Endothelial cell (in vitro differentiated cells): ENCODE results near the gene DIP2C. TPM values are rescaled to one million over a fixed set of nuclear protein-coding genes. Genes with fewer than 3 reads are reported as not detected.
"Not testable (repeated sequence)": the region's sequence is repeated elsewhere in the genome, so short reads cannot be mapped to it uniquely, and the experiment has no call there.

Experiments used
- DNase-seq: peaks from one replicate; pipeline ENCODE4 v3.0.0; 2021; ENCODE audit warnings: low spot score
- H3K27ac Mint-ChIP-seq: one replicate; pipeline ENCODE4 v1.8.0; 2021; ENCODE audit warnings: mixed read lengths, inconsistent platforms; ENCODE audit not compliant: unreplicated experiment
- H3K27me3 Mint-ChIP-seq: one replicate; pipeline ENCODE4 v1.8.0; 2021; ENCODE audit warnings: mild to moderate bottlenecking, moderate library complexity, mixed read lengths, inconsistent platforms; ENCODE audit not compliant: unreplicated experiment
- H3K36me3 Mint-ChIP-seq: one replicate; pipeline ENCODE4 v1.8.0; 2021; ENCODE audit warnings: mild to moderate bottlenecking, low read depth, mixed read lengths, inconsistent platforms; ENCODE audit not compliant: unreplicated experiment
- H3K4me1 Mint-ChIP-seq: one replicate; pipeline ENCODE4 v1.8.0; 2021; ENCODE audit warnings: mild to moderate bottlenecking, mixed read lengths, inconsistent platforms; ENCODE audit not compliant: unreplicated experiment
- H3K4me3 Mint-ChIP-seq: one replicate; pipeline ENCODE4 v1.8.0; 2021; ENCODE audit warnings: mild to moderate bottlenecking, mixed read lengths, inconsistent platforms; ENCODE audit not compliant: unreplicated experiment
- H3K9me3 Mint-ChIP-seq: one replicate; pipeline ENCODE4 v1.8.0; 2021; ENCODE audit warnings: mixed read lengths, inconsistent platforms; ENCODE audit not compliant: unreplicated experiment
- CTCF ChIP-seq: fragments of 200-600 bp; sonication (generic); IDR thresholded peaks from one replicate; pipeline ENCODE4 v1.5.0; 2021; ENCODE audit warnings: antibody characterized with exemption; ENCODE audit not compliant: unreplicated experiment
- total RNA-seq: library from RNA; stranded (reverse); fragmentation: NEBNext Ultra II Directional; extraction: Animal tissue kit (Norgen Biotek cat#: 25700); gene quantifications from one replicate; pipeline ENCODE4 v1.2.1, GENCODE V29; 2021; ENCODE audit not compliant: unreplicated experiment

The DIP2C gene
- total RNA-seq, 1 donor from 2014 or later = 13.1 TPM

- Mint-ChIP-seq H3K27me3 (peaks cover 21% of the 10 kb centered on the region), H3K4me1 (no peaks in the 10 kb centered on the region), H3K36me3 (peaks cover 24% of the 10 kb centered on the region), H3K27ac (no peak overlapping the region), H3K4me3 (no peak overlapping the region), H3K9me3 (no peaks in the 10 kb centered on the region)
- DNase-seq = no peak
- no peak for TF ChIP-seq CTCF
These were observed 340.4 kb downstream of the DIP2C start for GRCh38 chr10:349081-349480.

- DNase-seq = no peak
- TF ChIP-seq CTCF = no peak
- H3K27me3 Mint-ChIP-seq = peaks cover 23% of the 10 kb centered on the region
- H3K4me1 Mint-ChIP-seq = no peaks in the 10 kb centered on the region
- no peak overlapping the region for H3K4me3 Mint-ChIP-seq
- H3K9me3 Mint-ChIP-seq = no peaks in the 10 kb centered on the region
- peaks cover 24% of the 10 kb centered on the region for H3K36me3 Mint-ChIP-seq
- no peak overlapping the region for H3K27ac Mint-ChIP-seq
These were observed 341.0 kb downstream of the DIP2C start for GRCh38 chr10:348456-348855.

- peaks cover 22% of the 10 kb centered on the region for H3K36me3 Mint-ChIP-seq
- not testable (repeated sequence) for H3K27ac Mint-ChIP-seq, H3K4me3 Mint-ChIP-seq, DNase-seq, H3K4me1 Mint-ChIP-seq, H3K9me3 Mint-ChIP-seq
- H3K27me3 Mint-ChIP-seq = peaks cover 23% of the 10 kb centered on the region
These were observed 341.7 kb downstream of the DIP2C start for GRCh38 chr10:347774-348173.

GRCh38 chr10:347190-347589 lies 342.3 kb downstream of the DIP2C start:
- Mint-ChIP-seq H3K36me3 (peaks cover 20% of the 10 kb centered on the region), H3K27me3 (peaks cover 23% of the 10 kb centered on the region)
- H3K4me3 Mint-ChIP-seq, H3K27ac Mint-ChIP-seq, H3K9me3 Mint-ChIP-seq, DNase-seq, H3K4me1 Mint-ChIP-seq: not testable (repeated sequence)

- H3K27ac Mint-ChIP-seq = no peak overlapping the region
- no peak for DNase-seq
- peaks cover 20% of the 10 kb centered on the region for H3K36me3 Mint-ChIP-seq
- TF ChIP-seq CTCF = no peak
- no peaks in the 10 kb centered on the region for H3K9me3 Mint-ChIP-seq
- no peak overlapping the region for H3K4me3 Mint-ChIP-seq
- H3K4me1 Mint-ChIP-seq = no peaks in the 10 kb centered on the region
- peaks cover 16% of the 10 kb centered on the region for H3K27me3 Mint-ChIP-seq
These were observed 344.8 kb downstream of the DIP2C start for GRCh38 chr10:344582-345200.

- H3K27me3 Mint-ChIP-seq = peaks cover 12% of the 10 kb centered on the region
- H3K4me3 Mint-ChIP-seq = no peak overlapping the region
- DNase-seq = no peak
- no peaks in the 10 kb centered on the region for H3K4me1 Mint-ChIP-seq
- no peak for TF ChIP-seq CTCF
- no peak overlapping the region for H3K27ac Mint-ChIP-seq
- peaks cover 15% of the 10 kb centered on the region for H3K36me3 Mint-ChIP-seq
- no peaks in the 10 kb centered on the region for H3K9me3 Mint-ChIP-seq
These were observed 345.9 kb downstream of the DIP2C start for GRCh38 chr10:343231-344220.
